ENCODE measurements around the gene ANKZF1.

DNA sequence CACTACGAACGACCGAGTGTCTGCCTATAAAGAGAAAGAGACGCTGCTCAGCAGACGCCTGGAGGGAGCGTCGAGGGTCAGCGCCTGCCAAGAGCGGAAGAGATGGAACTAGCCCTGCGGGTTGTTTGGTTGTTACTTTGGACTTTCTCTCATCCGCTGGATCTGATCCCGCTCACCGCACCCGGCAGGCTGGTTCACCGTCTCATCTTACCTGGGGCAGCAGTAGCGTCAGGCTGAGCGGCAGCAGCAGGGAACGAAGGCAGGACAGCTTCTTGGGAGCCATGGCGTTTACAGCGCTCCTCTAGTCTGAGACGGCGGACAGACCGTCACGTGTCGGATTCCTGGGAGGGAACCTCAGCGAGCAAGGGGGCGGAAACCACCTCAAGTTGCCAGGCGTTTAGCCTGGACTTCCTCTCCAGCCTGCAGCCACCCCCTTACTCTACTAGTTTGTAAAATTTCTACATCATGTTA lies 13.7 kb downstream of the ANKZF1 start:
- TF ChIP-seq, protein P1, sequence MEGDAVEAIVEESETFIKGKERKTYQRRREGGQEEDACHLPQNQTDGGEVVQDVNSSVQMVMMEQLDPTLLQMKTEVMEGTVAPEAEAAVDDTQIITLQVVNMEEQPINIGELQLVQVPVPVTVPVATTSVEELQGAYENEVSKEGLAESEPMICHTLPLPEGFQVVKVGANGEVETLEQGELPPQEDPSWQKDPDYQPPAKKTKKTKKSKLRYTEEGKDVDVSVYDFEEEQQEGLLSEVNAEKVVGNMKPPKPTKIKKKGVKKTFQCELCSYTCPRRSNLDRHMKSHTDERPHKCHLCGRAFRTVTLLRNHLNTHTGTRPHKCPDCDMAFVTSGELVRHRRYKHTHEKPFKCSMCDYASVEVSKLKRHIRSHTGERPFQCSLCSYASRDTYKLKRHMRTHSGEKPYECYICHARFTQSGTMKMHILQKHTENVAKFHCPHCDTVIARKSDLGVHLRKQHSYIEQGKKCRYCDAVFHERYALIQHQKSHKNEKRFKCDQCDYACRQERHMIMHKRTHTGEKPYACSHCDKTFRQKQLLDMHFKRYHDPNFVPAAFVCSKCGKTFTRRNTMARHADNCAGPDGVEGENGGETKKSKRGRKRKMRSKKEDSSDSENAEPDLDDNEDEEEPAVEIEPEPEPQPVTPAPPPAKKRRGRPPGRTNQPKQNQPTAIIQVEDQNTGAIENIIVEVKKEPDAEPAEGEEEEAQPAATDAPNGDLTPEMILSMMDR (IDR thresholded peaks at IDR 0.05) = no peak
- TF ChIP-seq POLR2AphosphoS5 (IDR thresholded peaks at IDR 0.05) = peak in 1 of 2 donors; percentile 20
